Left lung (tissue), 10 donors: ENCODE measurements around the gene MYH10. TPM values are rescaled to one million over a fixed set of nuclear protein-coding genes. Genes with fewer than 3 reads are reported as not detected.

ENCODE experiments used
- ATAC-seq: fragments of 200-7000 bp; cut with Tn5 transposase; one replicate; pipeline ENCODE4 v1.9.1; 2020; ENCODE audit warnings: moderate library complexity
- DNase-seq, 4 donors: peaks; one replicate each; pipeline ENCODE4 v3.0.0-alpha.2; 2013 to 2020
- H3K27ac ChIP-seq, 2 donors: fragments of 200-600 bp; sonication (generic) in 1 of 2; one replicate each; pipeline versions ENCODE4 v1.5.0 to v1.8.0; 2020 to 2021
- H3K27me3 ChIP-seq, 2 donors: fragments of 200-600 bp; sonication (generic) in 1 of 2; one replicate each; pipeline versions ENCODE4 v1.5.0 to v1.8.0; 2020 to 2021
- H3K36me3 ChIP-seq, 2 donors: fragments of 200-600 bp; sonication (generic) in 1 of 2; one replicate each; pipeline versions ENCODE4 v1.5.0 to v1.8.0; 2020 to 2021
- H3K4me1 ChIP-seq, 2 donors: fragments of 200-600 bp; one replicate each; pipeline ENCODE4 v1.8.0; 2021
- H3K4me3 ChIP-seq, 2 donors: fragments of 200-600 bp; sonication (generic) in 1 of 2; one replicate each; pipeline versions ENCODE4 v1.5.0 to v1.8.0; 2020 to 2021; ENCODE audit warnings: mild to moderate bottlenecking in 1 of 2
- H3K9me3 ChIP-seq, 2 donors: fragments of 200-600 bp; sonication (generic) in 1 of 2; one replicate each; pipeline versions ENCODE4 v1.5.0 to v1.8.0; 2020 to 2021
- CTCF ChIP-seq, 2 donors: fragments of 200-600 bp; sonication (generic) in 1 of 2; IDR thresholded peaks; one replicate each; pipeline versions ENCODE4 v1.5.0 to v1.8.0; 2021; ENCODE audit warnings: antibody characterized with exemption in 2 of 2
- intact Hi-C, 2 donors: fragments of 100-400 bp; cut with DNase I; formaldehyde crosslinking; loops; one replicate each; pipeline versions ENCODE4 v1.11.2 to v1.14.2; 2022
- polyA plus RNA-seq, 6 donors: library from polyadenylated mRNA; unstranded; fragments of 120-200 nt; gene quantifications; one replicate each; pipeline ENCODE4 v1.2.1, GENCODE V29; 2013; ENCODE audit not compliant: insufficient read length in 6 of 6
- total RNA-seq, 2 donors: library from RNA; stranded (reverse); fragmentation: NEBNext Ultra II Directional; extraction: Animal tissue kit (Norgen Biotek cat#: 25700); gene quantifications; one replicate each; pipeline ENCODE4 v1.2.1, GENCODE V29; 2021
- donor health status: DM: no; HTN: yes; CAD: no.
- donor health status: DM: no; HTN: no; CAD: no.

MYH10 gene
- total and polyA plus RNA-seq, 8 donors: 70.9 to 196 (median 151) TPM

GRCh38 chr17:8476741-8477140 lies 153.8 kb downstream of the MYH10 start:
- DNase-seq (no peak), ATAC-seq (no peak)
- Histone ChIP-seq H3K27ac (no peak overlapping the region), H3K9me3 (no peaks in the 10 kb centered on the region), H3K4me3 (no peak overlapping the region), H3K27me3 (no peaks in the 10 kb centered on the region), H3K36me3 (peaks cover 0 to 92% of the 10 kb centered on the region in 2 donors), H3K4me1 (peaks cover 0 to 5% of the 10 kb centered on the region in 2 donors)
- no peak for TF ChIP-seq CTCF (IDR thresholded peaks at IDR 0.05)
- intact Hi-C loops: no loop called here

- DNase-seq (no peak), ATAC-seq (no peak)
- intact Hi-C loops: no loop called here
Measured at GRCh38 chr17:8475781-8476180, 154.7 kb downstream of the MYH10 start.

GRCh38 chr17:8475227-8475626 lies 155.3 kb downstream of the MYH10 start:
- Histone ChIP-seq H3K36me3 (peaks cover 0 to 93% of the 10 kb centered on the region in 2 donors), H3K9me3 (no peaks in the 10 kb centered on the region), H3K27me3 (no peaks in the 10 kb centered on the region), H3K4me1 (peaks cover 0 to 7% of the 10 kb centered on the region in 2 donors), H3K4me3 (no peak overlapping the region), H3K27ac (no peak overlapping the region)
- DNase-seq: no peak
- intact Hi-C loops: no loop called here
- no peak for ATAC-seq
- TF ChIP-seq CTCF (IDR thresholded peaks at IDR 0.05): no peak

More at GRCh38 chr17:8475781-8476180, 154.7 kb downstream of the MYH10 start:
- Histone ChIP-seq H3K36me3 (peaks cover 0 to 92% of the 10 kb centered on the region in 2 donors), H3K4me1 (peaks cover 0 to 5% of the 10 kb centered on the region in 2 donors), H3K27me3 (no peaks in the 10 kb centered on the region), H3K9me3 (no peaks in the 10 kb centered on the region), H3K27ac (no peak overlapping the region), H3K4me3 (no peak overlapping the region)
- TF ChIP-seq CTCF (IDR thresholded peaks at IDR 0.05): no peak

- no peak overlapping the region for H3K4me3 ChIP-seq
- ATAC-seq: no peak
- no peak for DNase-seq
- no peak for TF ChIP-seq CTCF (IDR thresholded peaks at IDR 0.05)
- no peak overlapping the region for H3K27ac ChIP-seq
- peaks cover 0 to 4% of the 10 kb centered on the region in 2 donors for H3K4me1 ChIP-seq
- peaks cover 0 to 93% of the 10 kb centered on the region in 2 donors for H3K36me3 ChIP-seq
- intact Hi-C loops: no loop called here
- no peaks in the 10 kb centered on the region for H3K27me3 ChIP-seq
- H3K9me3 ChIP-seq: no peaks in the 10 kb centered on the region
Measured at GRCh38 chr17:8474826-8475225, 155.7 kb downstream of the MYH10 start.

GRCh38 chr17:8473451-8474192 lies 156.9 kb downstream of the MYH10 start:
- DNase-seq: no peak
- Histone ChIP-seq H3K4me3 (no peak overlapping the region), H3K36me3 (peaks cover 0 to 100% of the 10 kb centered on the region in 2 donors), H3K4me1 (peaks cover 0 to 4% of the 10 kb centered on the region in 2 donors), H3K27ac (no peak overlapping the region), H3K9me3 (no peaks in the 10 kb centered on the region), H3K27me3 (no peaks in the 10 kb centered on the region)
- no peak for TF ChIP-seq CTCF (IDR thresholded peaks at IDR 0.05)
- ATAC-seq: no peak
- intact Hi-C loops: no loop called here
